Left lung (tissue), 10 donors: ENCODE data around the gene ARHGAP44. TPM values are rescaled to one million over a fixed set of nuclear protein-coding genes. Genes with fewer than 3 reads are reported as not detected.
A peak's percentile ranks its signal among the peaks of the same experiment; 100 is the strongest.

Experiments used
- ATAC-seq: fragments of 200-7000 bp; cut with Tn5 transposase; one replicate; pipeline ENCODE4 v1.9.1; 2020; ENCODE audit warnings: moderate library complexity
- DNase-seq, 4 donors: peaks; one replicate each; pipeline ENCODE4 v3.0.0-alpha.2; 2013 to 2020
- H3K27ac ChIP-seq, 2 donors: fragments of 200-600 bp; sonication (generic) in 1 of 2; one replicate each; pipeline versions ENCODE4 v1.5.0 to v1.8.0; 2020 to 2021
- H3K27me3 ChIP-seq, 2 donors: fragments of 200-600 bp; sonication (generic) in 1 of 2; one replicate each; pipeline versions ENCODE4 v1.5.0 to v1.8.0; 2020 to 2021
- H3K36me3 ChIP-seq, 2 donors: fragments of 200-600 bp; sonication (generic) in 1 of 2; one replicate each; pipeline versions ENCODE4 v1.5.0 to v1.8.0; 2020 to 2021
- H3K4me1 ChIP-seq, 2 donors: fragments of 200-600 bp; one replicate each; pipeline ENCODE4 v1.8.0; 2021
- H3K4me3 ChIP-seq, 2 donors: fragments of 200-600 bp; sonication (generic) in 1 of 2; one replicate each; pipeline versions ENCODE4 v1.5.0 to v1.8.0; 2020 to 2021; ENCODE audit warnings: mild to moderate bottlenecking in 1 of 2
- H3K9me3 ChIP-seq, 2 donors: fragments of 200-600 bp; sonication (generic) in 1 of 2; one replicate each; pipeline versions ENCODE4 v1.5.0 to v1.8.0; 2020 to 2021
- CTCF ChIP-seq, 2 donors: fragments of 200-600 bp; sonication (generic) in 1 of 2; IDR thresholded peaks; one replicate each; pipeline versions ENCODE4 v1.5.0 to v1.8.0; 2021; ENCODE audit warnings: antibody characterized with exemption in 2 of 2
- intact Hi-C, 2 donors: fragments of 100-400 bp; cut with DNase I; formaldehyde crosslinking; loops; one replicate each; pipeline versions ENCODE4 v1.11.2 to v1.14.2; 2022
- polyA plus RNA-seq, 6 donors: library from polyadenylated mRNA; unstranded; fragments of 120-200 nt; gene quantifications; one replicate each; pipeline ENCODE4 v1.2.1, GENCODE V29; 2013; ENCODE audit not compliant: insufficient read length in 6 of 6
- total RNA-seq, 2 donors: library from RNA; stranded (reverse); fragmentation: NEBNext Ultra II Directional; extraction: Animal tissue kit (Norgen Biotek cat#: 25700); gene quantifications; one replicate each; pipeline ENCODE4 v1.2.1, GENCODE V29; 2021
- donor health status: DM: no; HTN: yes; CAD: no.
- donor health status: DM: no; HTN: no; CAD: no.

Gene ARHGAP44
- total and polyA plus RNA-seq, 8 donors: 13.1 to 43.6 (median 17.9) TPM

GRCh38 chr17:12883472-12883871 lies 94.2 kb downstream of the ARHGAP44 start:
- TF ChIP-seq CTCF (IDR thresholded peaks at IDR 0.05): no peak
- Histone ChIP-seq H3K9me3 (no peaks in the 10 kb centered on the region), H3K36me3 (no peaks in the 10 kb centered on the region), H3K27ac (no peak overlapping the region), H3K4me1 (no peaks in the 10 kb centered on the region), H3K4me3 (no peak overlapping the region), H3K27me3 (no peaks in the 10 kb centered on the region)
- ATAC-seq: no peak
- intact Hi-C loops: no loop called here
- DNase-seq: no peak

- Histone ChIP-seq H3K9me3 (peaks cover 0 to 5% of the 10 kb centered on the region in 2 donors), H3K27ac (no peak overlapping the region), H3K36me3 (no peaks in the 10 kb centered on the region), H3K4me1 (no peaks in the 10 kb centered on the region), H3K4me3 (no peak overlapping the region), H3K27me3 (no peaks in the 10 kb centered on the region)
- no peak for TF ChIP-seq CTCF (IDR thresholded peaks at IDR 0.05)
- no peak for ATAC-seq
- DNase-seq: no peak
- intact Hi-C loops: no loop called here
Measured at GRCh38 chr17:12887088-12887487, 97.8 kb downstream of the ARHGAP44 start.

GRCh38 chr17:12896180-12896785 lies 107.0 kb downstream of the ARHGAP44 start:
- no peak for DNase-seq
- Histone ChIP-seq H3K36me3 (peaks cover 0 to 6% of the 10 kb centered on the region in 2 donors), H3K4me1 (no peaks in the 10 kb centered on the region), H3K9me3 (peaks cover 0 to 21% of the 10 kb centered on the region in 2 donors), H3K27me3 (no peaks in the 10 kb centered on the region), H3K27ac (no peak overlapping the region), H3K4me3 (no peak overlapping the region)
- no peak for ATAC-seq
- intact Hi-C loops: no loop called here
- TF ChIP-seq CTCF (IDR thresholded peaks at IDR 0.05): no peak

- H3K9me3 ChIP-seq: peaks cover 0 to 12% of the 10 kb centered on the region in 2 donors
- no peak for TF ChIP-seq CTCF (IDR thresholded peaks at IDR 0.05)
- H3K36me3 ChIP-seq: peaks cover 0 to 6% of the 10 kb centered on the region in 2 donors
- H3K4me3 ChIP-seq: no peak overlapping the region
- peaks cover 0 to 5% of the 10 kb centered on the region in 2 donors for H3K4me1 ChIP-seq
- no peak overlapping the region for H3K27ac ChIP-seq
- intact Hi-C loops: no loop called here
- DNase-seq: no peak
- no peak for ATAC-seq
- no peaks in the 10 kb centered on the region for H3K27me3 ChIP-seq
Measured at GRCh38 chr17:12898110-12898509, 108.8 kb downstream of the ARHGAP44 start.

GRCh38 chr17:12899604-12900003 lies 110.3 kb downstream of the ARHGAP44 start:
- TF ChIP-seq CTCF (IDR thresholded peaks at IDR 0.05): no peak
- Histone ChIP-seq H3K36me3 (peaks cover 0 to 6% of the 10 kb centered on the region in 2 donors), H3K27ac (no peak overlapping the region), H3K27me3 (no peaks in the 10 kb centered on the region), H3K4me3 (no peak overlapping the region), H3K9me3 (peaks cover 0 to 7% of the 10 kb centered on the region in 2 donors), H3K4me1 (peaks cover 0 to 5% of the 10 kb centered on the region in 2 donors)
- ATAC-seq (peak; percentile 8), DNase-seq (peak in 1 of 4 donors; percentile 20)
- intact Hi-C loops: no loop called here
